ENCODE results near the gene RGL1. TPM values are rescaled to one million over a fixed set of nuclear protein-coding genes. Genes with fewer than 3 reads are reported as not detected.
"Not testable (repeated sequence)": the region's sequence is repeated elsewhere in the genome, so short reads cannot be mapped to it uniquely, and the experiment has no call there.

The RGL1 gene
- total RNA-seq, 1 experiment from 2014 or later, result 0.92 TPM

- Histone ChIP-seq H3K4me1 (ENCODE audit: control insufficient read depth, insufficient read depth, low read length) (no peaks in the 10 kb centered on the region), H3K27ac (ENCODE audit: low read length) (no peak overlapping the region), H3K4me3 (ENCODE audit: low read depth in 2 of 2, low read length in 2 of 2) (no peak overlapping the region), H3K27me3 (ENCODE audit: control insufficient read depth, insufficient read depth, low read length) (no peaks in the 10 kb centered on the region), H3K36me3 (ENCODE audit: control insufficient read depth, insufficient read depth, low read length) (no peaks in the 10 kb centered on the region), H3K9me3 (ENCODE audit: control insufficient read depth, insufficient read depth, low read depth, low read length) (peaks cover 5% of the 10 kb centered on the region; the same call in 1 of the 2 replicates)
- ChIA-PET CTCF (no interaction called here), POLR2A (no interaction called here)
- in situ Hi-C loops (cut with HindIII; ENCODE audit: low pct_unique_long_range_greater_than_20kb, low sequenced_read_pairs), result no loop called here
- BruUV-seq (replicated peaks), result no TSS peak
- TF ChIP-seq CTCF (IDR thresholded peaks at IDR 0.05) (no peak), REST (IDR thresholded peaks at IDR 0.05; ENCODE audit: insufficient read depth in 1 of 2, low read depth in 2 of 2, low read length in 1 of 2) (no peak), TCF7L2 (IDR thresholded peaks at IDR 0.05; ENCODE audit: low read depth, low read length) (no peak), POLR2AphosphoS5 (IDR thresholded peaks at IDR 0.05; ENCODE audit: low read depth, low read length) (no peak), SIN3A (IDR thresholded peaks at IDR 0.05; ENCODE audit: borderline replicate concordance, insufficient read depth, low read depth, low read length) (no peak)
- ATAC-seq, result no peak
- DNase-seq (ENCODE audit: low read depth, low spot score), result no peak
- intact Hi-C loops (cut with micrococcal nuclease; ENCODE audit: unreplicated experiment), result no loop called here
Measured at GRCh38 chr1:183760661-183761060, 44.3 kb upstream of the RGL1 start.

- no peaks in the 10 kb centered on the region for H3K4me1 ChIP-seq (ENCODE audit: control insufficient read depth, insufficient read depth, low read length)
- no peak for TF ChIP-seq CTCF (IDR thresholded peaks at IDR 0.05)
- no peak for TF ChIP-seq SIN3A (IDR thresholded peaks at IDR 0.05; ENCODE audit: borderline replicate concordance, insufficient read depth, low read depth, low read length)
- TF ChIP-seq REST (IDR thresholded peaks at IDR 0.05; ENCODE audit: insufficient read depth in 1 of 2, low read depth in 2 of 2, low read length in 1 of 2), result no peak
- no peak for TF ChIP-seq POLR2AphosphoS5 (IDR thresholded peaks at IDR 0.05; ENCODE audit: low read depth, low read length)
- TF ChIP-seq TCF7L2 (IDR thresholded peaks at IDR 0.05; ENCODE audit: low read depth, low read length), result no peak
- intact Hi-C loops (cut with micrococcal nuclease; ENCODE audit: unreplicated experiment), result no loop called here
Measured at GRCh38 chr1:183761871-183762270, 43.0 kb upstream of the RGL1 start.

GRCh38 chr1:183762856-183763255, 42.1 kb upstream of the RGL1 start:
- CTCF ChIA-PET; in situ Hi-C loops (cut with HindIII; ENCODE audit: low pct_unique_long_range_greater_than_20kb, low sequenced_read_pairs); H3K27me3 ChIP-seq (ENCODE audit: control insufficient read depth, insufficient read depth, low read length); BruUV-seq (replicated peaks); intact Hi-C loops (cut with micrococcal nuclease; ENCODE audit: unreplicated experiment); H3K4me1 ChIP-seq (ENCODE audit: control insufficient read depth, insufficient read depth, low read length); H3K9me3 ChIP-seq (ENCODE audit: control insufficient read depth, insufficient read depth, low read depth, low read length); H3K36me3 ChIP-seq (ENCODE audit: control insufficient read depth, insufficient read depth, low read length); H3K4me3 ChIP-seq (ENCODE audit: low read depth in 2 of 2, low read length in 2 of 2); POLR2A ChIA-PET; ATAC-seq; DNase-seq (ENCODE audit: low read depth, low spot score); H3K27ac ChIP-seq (ENCODE audit: low read length): not testable (repeated sequence)

More at GRCh38 chr1:183761871-183762270, 43.0 kb upstream of the RGL1 start:
- Histone ChIP-seq H3K9me3 (ENCODE audit: control insufficient read depth, insufficient read depth, low read depth, low read length) (peaks cover 5% of the 10 kb centered on the region; the same call in 1 of the 2 replicates), H3K36me3 (ENCODE audit: control insufficient read depth, insufficient read depth, low read length) (no peaks in the 10 kb centered on the region), H3K27me3 (ENCODE audit: control insufficient read depth, insufficient read depth, low read length) (no peaks in the 10 kb centered on the region), H3K4me3 (ENCODE audit: low read depth in 2 of 2, low read length in 2 of 2) (no peak overlapping the region), H3K27ac (ENCODE audit: low read length) (no peak overlapping the region)
- ATAC-seq (no peak), DNase-seq (ENCODE audit: low read depth, low spot score) (no peak)
- in situ Hi-C loops (cut with HindIII; ENCODE audit: low pct_unique_long_range_greater_than_20kb, low sequenced_read_pairs), result no loop called here
- ChIA-PET POLR2A (no interaction called here), CTCF (interaction anchor here (0.6 kb wide), 1 partner anchor 18 kb away, joined by 3 read pairs; no protein-coding TSS in a partner anchor)
- no TSS peak for BruUV-seq (replicated peaks)
